Activated naive CD4-positive, alpha-beta T cell treated with anti-CD3 and anti-CD28 coated beads, Interleukin-2, amount 10 ng/mL, durations not matched to agents 7 days and 5 days (primary cell): ENCODE data around the gene GOLGA6L2.

ENCODE experiments used
- CTCF ChIA-PET: fragments of 350-600 bp; sonication (Branson Sonifier 250); formaldehyde crosslinking; loops from one replicate; lab custom pipeline; 2021; ENCODE audit warnings: antibody characterized with exemption; lab: Charles Lee
- DNase-seq: peaks from one replicate; pipeline ENCODE4 v3.0.0-alpha.2; 2020
- H3K27ac Mint-ChIP-seq: one replicate; pipeline ENCODE4 v1.8.0; 2021; ENCODE audit warnings: mild to moderate bottlenecking, moderate library complexity, mixed read lengths
- H3K27me3 Mint-ChIP-seq: one replicate; pipeline ENCODE4 v1.8.0; 2021; ENCODE audit warnings: mild to moderate bottlenecking, mixed read lengths
- H3K36me3 Mint-ChIP-seq: one replicate; pipeline ENCODE4 v1.8.0; 2021; ENCODE audit warnings: mixed read lengths
- H3K4me1 Mint-ChIP-seq: one replicate; pipeline ENCODE4 v1.8.0; 2021; ENCODE audit warnings: mixed read lengths
- H3K4me3 Mint-ChIP-seq: one replicate; pipeline ENCODE4 v1.8.0; 2021; ENCODE audit warnings: mild to moderate bottlenecking, moderate library complexity, mixed read lengths
- H3K9me3 Mint-ChIP-seq: one replicate; pipeline ENCODE4 v1.8.0; 2021; ENCODE audit warnings: mixed read lengths

GOLGA6L2 gene

GRCh38 chr15:23447107-23447500 lies at the start of gene GOLGA6L2:
Gene GOLGA6L2 (minus strand): TSS chr15:23447243. CDS start chr15:23447181, 62 bp downstream.
- H3K9me3 Mint-ChIP-seq = no peaks in the 10 kb centered on the region
- H3K4me1 Mint-ChIP-seq = no peaks in the 10 kb centered on the region
- CTCF ChIA-PET = no interaction called here
- no peaks in the 10 kb centered on the region for H3K36me3 Mint-ChIP-seq
- no peak within 1 kb of the TSS for H3K4me3 Mint-ChIP-seq
- H3K27ac Mint-ChIP-seq = no peak within 1 kb of the TSS
- H3K27me3 Mint-ChIP-seq = no peaks in the 10 kb centered on the region
- DNase-seq = no peak

- CTCF ChIA-PET = no interaction called here
- Mint-ChIP-seq H3K4me1 (no peaks in the 10 kb centered on the region), H3K9me3 (no peaks in the 10 kb centered on the region), H3K36me3 (no peaks in the 10 kb centered on the region), H3K27me3 (no peaks in the 10 kb centered on the region), H3K4me3 (no peak overlapping the region), H3K27ac (no peak overlapping the region)
- no peak for DNase-seq
Measured at GRCh38 chr15:23484870-23485269, 37.8 kb upstream of the GOLGA6L2 start.

GRCh38 chr15:23483821-23484299 lies 36.8 kb upstream of the GOLGA6L2 start:
- Mint-ChIP-seq H3K27me3 (no peaks in the 10 kb centered on the region), H3K4me1 (no peaks in the 10 kb centered on the region), H3K36me3 (no peaks in the 10 kb centered on the region), H3K9me3 (no peaks in the 10 kb centered on the region), H3K4me3 (no peak overlapping the region), H3K27ac (no peak overlapping the region)
- CTCF ChIA-PET = no interaction called here
- DNase-seq = no peak

GRCh38 chr15:23482764-23483489 lies 35.9 kb upstream of the GOLGA6L2 start:
- Mint-ChIP-seq H3K27me3 (no peaks in the 10 kb centered on the region), H3K27ac (no peak overlapping the region), H3K4me3 (no peak overlapping the region), H3K4me1 (no peaks in the 10 kb centered on the region), H3K36me3 (no peaks in the 10 kb centered on the region), H3K9me3 (no peaks in the 10 kb centered on the region)
- no peak for DNase-seq
- CTCF ChIA-PET = no interaction called here

GRCh38 chr15:23482228-23482627 lies 35.2 kb upstream of the GOLGA6L2 start:
- Mint-ChIP-seq H3K4me1 (no peaks in the 10 kb centered on the region), H3K4me3 (no peak overlapping the region), H3K27me3 (no peaks in the 10 kb centered on the region), H3K27ac (no peak overlapping the region), H3K36me3 (no peaks in the 10 kb centered on the region), H3K9me3 (no peaks in the 10 kb centered on the region)
- DNase-seq = no peak
- CTCF ChIA-PET = no interaction called here

- CTCF ChIA-PET = no interaction called here
- H3K4me3 Mint-ChIP-seq = no peak overlapping the region
- no peak overlapping the region for H3K27ac Mint-ChIP-seq
- H3K36me3 Mint-ChIP-seq = no peaks in the 10 kb centered on the region
- H3K9me3 Mint-ChIP-seq = no peaks in the 10 kb centered on the region
- no peaks in the 10 kb centered on the region for H3K4me1 Mint-ChIP-seq
- no peaks in the 10 kb centered on the region for H3K27me3 Mint-ChIP-seq
- DNase-seq = no peak
Measured at GRCh38 chr15:23477920-23478319, 30.9 kb upstream of the GOLGA6L2 start.

- Mint-ChIP-seq H3K27me3 (no peaks in the 10 kb centered on the region), H3K36me3 (no peaks in the 10 kb centered on the region), H3K27ac (no peak overlapping the region), H3K9me3 (no peaks in the 10 kb centered on the region), H3K4me3 (no peak overlapping the region), H3K4me1 (no peaks in the 10 kb centered on the region)
- CTCF ChIA-PET = no interaction called here
- DNase-seq = no peak
Measured at GRCh38 chr15:23472678-23473077, 25.6 kb upstream of the GOLGA6L2 start.

GRCh38 chr15:23472033-23472432 lies 25.0 kb upstream of the GOLGA6L2 start:
- DNase-seq = no peak
- Mint-ChIP-seq H3K36me3 (no peaks in the 10 kb centered on the region), H3K27me3 (no peaks in the 10 kb centered on the region), H3K4me3 (no peak overlapping the region), H3K9me3 (no peaks in the 10 kb centered on the region), H3K4me1 (no peaks in the 10 kb centered on the region), H3K27ac (no peak overlapping the region)
- CTCF ChIA-PET = no interaction called here

GRCh38 chr15:23467110-23467600 lies 20.1 kb upstream of the GOLGA6L2 start:
- Mint-ChIP-seq H3K4me3 (no peak overlapping the region), H3K4me1 (no peaks in the 10 kb centered on the region)
- CTCF ChIA-PET = interaction anchor here (1.2 kb wide), 1 partner anchor 433 kb away, joined by 3 read pairs; no protein-coding TSS in a partner anchor

GRCh38 chr15:23457890-23458289 lies 10.8 kb upstream of the GOLGA6L2 start:
- no peak overlapping the region for H3K27ac Mint-ChIP-seq
- H3K4me1 Mint-ChIP-seq = no peaks in the 10 kb centered on the region
- H3K9me3 Mint-ChIP-seq = no peaks in the 10 kb centered on the region
- CTCF ChIA-PET = no interaction called here
- no peak for DNase-seq
- no peak overlapping the region for H3K4me3 Mint-ChIP-seq
- no peaks in the 10 kb centered on the region for H3K36me3 Mint-ChIP-seq
- no peaks in the 10 kb centered on the region for H3K27me3 Mint-ChIP-seq

More at GRCh38 chr15:23467110-23467600, 20.1 kb upstream of the GOLGA6L2 start:
- Mint-ChIP-seq H3K27ac (no peak overlapping the region), H3K27me3 (no peaks in the 10 kb centered on the region), H3K9me3 (no peaks in the 10 kb centered on the region), H3K36me3 (no peaks in the 10 kb centered on the region)
- DNase-seq = no peak

- Mint-ChIP-seq H3K27ac (no peak overlapping the region), H3K4me3 (no peak overlapping the region), H3K9me3 (no peaks in the 10 kb centered on the region), H3K4me1 (no peaks in the 10 kb centered on the region), H3K27me3 (no peaks in the 10 kb centered on the region), H3K36me3 (no peaks in the 10 kb centered on the region)
- CTCF ChIA-PET = no interaction called here
- no peak for DNase-seq
Measured at GRCh38 chr15:23446215-23447106, 582 bp downstream of the GOLGA6L2 start.

GRCh38 chr15:23444269-23444668 lies 2.8 kb downstream of the GOLGA6L2 start:
- H3K4me1 Mint-ChIP-seq = no peaks in the 10 kb centered on the region
- CTCF ChIA-PET = no interaction called here
- DNase-seq = no peak
- H3K27me3 Mint-ChIP-seq = no peaks in the 10 kb centered on the region
- H3K27ac Mint-ChIP-seq = no peak overlapping the region
- H3K4me3 Mint-ChIP-seq = no peak overlapping the region
- H3K36me3 Mint-ChIP-seq = no peaks in the 10 kb centered on the region
- no peaks in the 10 kb centered on the region for H3K9me3 Mint-ChIP-seq

GRCh38 chr15:23441204-23441603 lies 5.8 kb downstream of the GOLGA6L2 start:
- no peak for DNase-seq
- Mint-ChIP-seq H3K27me3 (no peaks in the 10 kb centered on the region), H3K9me3 (no peaks in the 10 kb centered on the region), H3K27ac (no peak overlapping the region), H3K4me1 (no peaks in the 10 kb centered on the region), H3K4me3 (no peak overlapping the region), H3K36me3 (no peaks in the 10 kb centered on the region)
- CTCF ChIA-PET = no interaction called here

- Mint-ChIP-seq H3K4me3 (no peak overlapping the region), H3K27ac (no peak overlapping the region), H3K27me3 (no peaks in the 10 kb centered on the region), H3K9me3 (no peaks in the 10 kb centered on the region), H3K36me3 (no peaks in the 10 kb centered on the region), H3K4me1 (no peaks in the 10 kb centered on the region)
- DNase-seq = no peak
- CTCF ChIA-PET = no interaction called here
Measured at GRCh38 chr15:23440596-23440995, 6.4 kb downstream of the GOLGA6L2 start.
